ENCODE results near the gene VWC2. TPM values are rescaled to one million over a fixed set of nuclear protein-coding genes. Genes with fewer than 3 reads are reported as not detected.
A peak's percentile ranks its signal among the peaks of the same experiment; 100 is the strongest.

The VWC2 gene
- total RNA-seq, 4 donors from 2014 or later = 0.04 to 0.18 (median 0.13) TPM

DNA sequence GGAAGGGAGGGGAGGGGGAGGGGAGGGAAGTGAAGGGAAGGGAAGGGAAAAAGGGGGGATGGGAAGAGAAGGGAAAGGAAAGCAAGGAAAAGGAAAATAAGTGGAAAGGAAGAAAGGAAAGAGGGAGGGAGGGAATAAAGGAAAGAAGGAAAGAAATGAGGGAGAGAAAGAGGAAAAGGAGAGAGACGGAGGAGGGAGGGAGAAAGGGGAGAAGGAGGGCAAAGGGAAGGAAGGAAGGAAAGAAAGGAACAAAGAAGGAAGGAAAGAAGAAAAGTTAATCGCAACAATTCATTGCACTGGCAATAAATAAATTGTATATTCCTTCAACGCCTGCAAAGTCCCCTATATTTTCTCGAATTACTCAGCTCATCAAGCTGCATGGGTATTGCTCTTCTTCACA is 2.6 kb upstream of the VWC2 start:
- H3K27me3 ChIP-seq = peaks cover 35% of the 10 kb centered on the region
- H3K27ac ChIP-seq = no peak overlapping the region
- H3K36me3 ChIP-seq = no peaks in the 10 kb centered on the region
- TF ChIP-seq POLR2AphosphoS5 (IDR thresholded peaks at IDR 0.05) (no peak), POLR2A (IDR thresholded peaks at IDR 0.05) (no peak), EP300 (IDR thresholded peaks at IDR 0.05) (no peak)
- TF ChIP-seq, protein P1, sequence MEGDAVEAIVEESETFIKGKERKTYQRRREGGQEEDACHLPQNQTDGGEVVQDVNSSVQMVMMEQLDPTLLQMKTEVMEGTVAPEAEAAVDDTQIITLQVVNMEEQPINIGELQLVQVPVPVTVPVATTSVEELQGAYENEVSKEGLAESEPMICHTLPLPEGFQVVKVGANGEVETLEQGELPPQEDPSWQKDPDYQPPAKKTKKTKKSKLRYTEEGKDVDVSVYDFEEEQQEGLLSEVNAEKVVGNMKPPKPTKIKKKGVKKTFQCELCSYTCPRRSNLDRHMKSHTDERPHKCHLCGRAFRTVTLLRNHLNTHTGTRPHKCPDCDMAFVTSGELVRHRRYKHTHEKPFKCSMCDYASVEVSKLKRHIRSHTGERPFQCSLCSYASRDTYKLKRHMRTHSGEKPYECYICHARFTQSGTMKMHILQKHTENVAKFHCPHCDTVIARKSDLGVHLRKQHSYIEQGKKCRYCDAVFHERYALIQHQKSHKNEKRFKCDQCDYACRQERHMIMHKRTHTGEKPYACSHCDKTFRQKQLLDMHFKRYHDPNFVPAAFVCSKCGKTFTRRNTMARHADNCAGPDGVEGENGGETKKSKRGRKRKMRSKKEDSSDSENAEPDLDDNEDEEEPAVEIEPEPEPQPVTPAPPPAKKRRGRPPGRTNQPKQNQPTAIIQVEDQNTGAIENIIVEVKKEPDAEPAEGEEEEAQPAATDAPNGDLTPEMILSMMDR (IDR thresholded peaks at IDR 0.05) = no peak
- peaks cover 28% of the 10 kb centered on the region for H3K4me1 ChIP-seq
- DNase-seq (ENCODE audit: low spot score in 2 of 2) = no peak
- H3K9me3 ChIP-seq = no peaks in the 10 kb centered on the region
- no peak overlapping the region for H3K4me3 ChIP-seq
- 95% methylated on average over 4 of the region's 4 CpGs for WGBS

DNA sequence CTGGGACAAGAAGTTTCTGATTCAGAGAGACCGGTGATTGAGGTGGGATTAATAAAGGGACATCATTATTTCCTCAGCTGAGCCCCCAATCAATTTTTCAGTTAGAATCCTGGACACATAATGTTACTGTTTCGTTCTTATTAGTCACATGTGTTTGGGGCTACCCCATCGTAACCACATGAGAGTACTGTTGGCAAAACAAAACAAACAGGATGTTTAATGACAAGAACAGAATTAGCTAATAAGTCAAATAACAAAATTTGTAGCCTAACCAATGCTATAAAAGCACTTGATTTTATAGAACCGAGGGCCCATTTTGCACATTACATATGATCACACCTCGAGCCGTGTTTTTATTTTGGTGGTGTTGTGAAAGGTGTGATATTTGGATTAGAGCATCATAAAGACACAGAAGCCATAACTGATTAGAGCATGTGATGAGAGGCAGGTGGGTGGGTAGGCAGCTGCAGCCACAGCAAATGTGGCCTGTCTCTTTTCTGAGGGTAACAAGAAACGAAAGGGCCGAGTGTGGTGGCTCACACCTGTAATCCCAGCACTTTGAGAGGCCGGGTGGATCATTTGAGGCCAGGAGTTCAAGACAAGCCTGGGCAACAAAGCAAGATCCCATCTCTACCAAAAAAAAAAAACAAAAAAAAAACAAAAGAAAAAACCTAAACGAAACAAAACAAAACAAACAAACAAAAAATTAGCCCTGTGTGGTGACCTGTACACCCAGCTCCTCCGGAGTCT is 1.8 kb upstream of the VWC2 start:
- peaks cover 39% of the 10 kb centered on the region for H3K27me3 ChIP-seq
- H3K4me1 ChIP-seq = peaks cover 30% of the 10 kb centered on the region
- H3K9me3 ChIP-seq = no peaks in the 10 kb centered on the region
- no peak overlapping the region for H3K4me3 ChIP-seq
- H3K27ac ChIP-seq = no peak overlapping the region
- H3K36me3 ChIP-seq = no peaks in the 10 kb centered on the region
- no peak for TF ChIP-seq POLR2A (IDR thresholded peaks at IDR 0.05)
- no peak for TF ChIP-seq POLR2AphosphoS5 (IDR thresholded peaks at IDR 0.05)
- TF ChIP-seq, protein P1 (IDR thresholded peaks at IDR 0.05) = no peak
- no peak for TF ChIP-seq EP300 (IDR thresholded peaks at IDR 0.05)
- WGBS = 87% methylated on average over 11 of the region's 11 CpGs
- no peak for DNase-seq (ENCODE audit: low spot score in 2 of 2)

DNA sequence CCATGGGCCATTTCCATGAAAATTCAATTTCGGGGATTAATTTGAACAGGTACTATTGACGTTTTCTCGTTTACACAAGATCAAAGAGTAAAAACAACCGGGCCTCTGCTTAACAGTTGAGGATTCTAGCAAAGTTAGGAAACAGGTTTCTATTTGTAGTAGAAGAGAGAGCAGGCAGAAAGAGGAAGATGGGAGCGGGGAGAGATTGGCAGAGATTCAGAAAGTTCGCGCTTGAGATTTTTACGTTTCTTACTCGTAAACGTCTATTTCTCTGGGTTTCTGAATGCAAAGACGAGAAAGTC is 571 bp upstream of the VWC2 start:
- Histone ChIP-seq H3K27me3 (peaks cover 45% of the 10 kb centered on the region), H3K4me1 (peaks cover 30% of the 10 kb centered on the region), H3K4me3 (peak overlapping the region; percentile 64), H3K36me3 (no peaks in the 10 kb centered on the region), H3K27ac (no peak overlapping the region), H3K9me3 (no peaks in the 10 kb centered on the region)
- TF ChIP-seq POLR2AphosphoS5 (IDR thresholded peaks at IDR 0.05) (no peak), EP300 (IDR thresholded peaks at IDR 0.05) (no peak), POLR2A (IDR thresholded peaks at IDR 0.05) (no peak)
- TF ChIP-seq, protein P1 (IDR thresholded peaks at IDR 0.05) = no peak
- WGBS = 17% methylated on average over 11 of the region's 11 CpGs
- no peak for DNase-seq (ENCODE audit: low spot score in 2 of 2)

DNA sequence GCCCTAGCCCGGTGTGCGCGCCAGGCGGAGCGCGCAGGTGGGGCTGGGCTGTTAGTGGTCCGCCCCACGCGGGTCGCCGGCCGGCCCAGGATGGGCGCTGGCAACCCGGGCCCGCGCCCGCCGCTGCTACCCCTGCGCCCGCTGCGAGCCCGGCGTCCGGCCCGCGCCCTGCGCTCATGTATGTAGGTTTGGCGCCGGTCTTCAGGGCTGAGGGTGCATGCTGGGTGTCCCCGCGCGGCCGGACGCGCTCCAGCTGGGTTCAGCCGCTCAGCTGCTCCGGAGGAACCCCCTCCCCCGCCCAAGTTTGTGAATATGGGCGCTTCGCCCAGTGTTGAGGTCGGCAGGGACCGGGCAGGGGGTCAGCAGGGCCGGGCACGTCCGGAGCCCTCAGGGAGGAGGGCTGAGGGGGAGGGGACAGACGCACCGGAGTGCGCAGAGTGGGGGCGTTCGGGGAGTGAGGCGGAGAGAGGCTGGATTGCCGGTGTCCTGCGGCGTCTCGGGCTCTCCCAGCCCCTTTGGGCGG is 559 bp downstream of the VWC2 start:
- TF ChIP-seq, protein P1 (IDR thresholded peaks at IDR 0.05) = no peak
- TF ChIP-seq POLR2AphosphoS5 (IDR thresholded peaks at IDR 0.05) (no peak), POLR2A (IDR thresholded peaks at IDR 0.05) (no peak), EP300 (IDR thresholded peaks at IDR 0.05) (no peak)
- Histone ChIP-seq H3K4me1 (peaks cover 30% of the 10 kb centered on the region), H3K36me3 (no peaks in the 10 kb centered on the region), H3K9me3 (no peaks in the 10 kb centered on the region), H3K27ac (no peak overlapping the region), H3K27me3 (peaks cover 45% of the 10 kb centered on the region), H3K4me3 (peak overlapping the region; percentile 64)
- no peak for DNase-seq (ENCODE audit: low spot score in 2 of 2)
- WGBS = 2% methylated on average over 14 of the region's 56 CpGs

DNA sequence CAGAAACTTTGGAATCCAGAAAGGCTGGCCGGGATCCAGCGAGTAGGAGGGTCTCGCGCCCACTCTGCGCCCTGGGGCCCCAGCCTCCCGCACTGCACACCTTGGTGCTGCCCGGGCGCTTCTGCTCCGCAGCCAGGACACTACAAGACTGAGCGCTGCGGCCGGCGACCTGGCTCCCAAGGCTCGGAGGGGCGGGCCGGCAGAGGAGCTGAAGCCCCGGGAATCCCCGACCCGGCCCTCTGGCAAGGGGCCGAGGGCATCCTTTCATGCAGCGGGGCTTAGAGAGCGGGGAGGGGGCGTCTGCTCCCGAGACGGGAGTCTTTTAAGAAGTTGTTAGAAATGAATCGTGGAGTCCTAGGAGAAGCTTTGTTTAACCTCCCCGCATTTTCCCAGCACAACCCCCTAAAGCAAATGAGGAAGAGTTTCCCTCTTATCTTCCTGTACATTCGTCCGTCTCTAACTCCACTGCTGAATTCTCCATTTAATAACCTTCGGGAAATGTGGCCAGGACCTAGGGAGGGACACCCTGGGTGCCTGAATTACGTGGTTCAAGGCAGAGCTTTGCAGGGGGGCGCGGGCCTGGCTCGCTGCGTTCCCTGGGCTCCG is 1.1 kb downstream of the VWC2 start:
- peaks cover 45% of the 10 kb centered on the region for H3K27me3 ChIP-seq

More for the DNA sequence above, 1.1 kb downstream of the VWC2 start:
- no peak overlapping the region for H3K27ac ChIP-seq
- no peak for DNase-seq (ENCODE audit: low spot score in 2 of 2)
- H3K4me3 ChIP-seq = peak overlapping the region; percentile 64
- 1% methylated on average over 21 of the region's 36 CpGs for WGBS
- TF ChIP-seq, protein P1 (IDR thresholded peaks at IDR 0.05) = no peak
- TF ChIP-seq POLR2A (IDR thresholded peaks at IDR 0.05) (no peak), POLR2AphosphoS5 (IDR thresholded peaks at IDR 0.05) (no peak), EP300 (IDR thresholded peaks at IDR 0.05) (no peak)
- no peaks in the 10 kb centered on the region for H3K9me3 ChIP-seq
- H3K36me3 ChIP-seq = no peaks in the 10 kb centered on the region
- peaks cover 30% of the 10 kb centered on the region for H3K4me1 ChIP-seq
